ENCODE results near the gene RASSF9. TPM values are rescaled to one million over a fixed set of nuclear protein-coding genes. Genes with fewer than 3 reads are reported as not detected.

RASSF9 gene
- total and polyA plus RNA-seq, 2 experiments from 2014 or later, result 0.31 to 0.35 TPM

DNA sequence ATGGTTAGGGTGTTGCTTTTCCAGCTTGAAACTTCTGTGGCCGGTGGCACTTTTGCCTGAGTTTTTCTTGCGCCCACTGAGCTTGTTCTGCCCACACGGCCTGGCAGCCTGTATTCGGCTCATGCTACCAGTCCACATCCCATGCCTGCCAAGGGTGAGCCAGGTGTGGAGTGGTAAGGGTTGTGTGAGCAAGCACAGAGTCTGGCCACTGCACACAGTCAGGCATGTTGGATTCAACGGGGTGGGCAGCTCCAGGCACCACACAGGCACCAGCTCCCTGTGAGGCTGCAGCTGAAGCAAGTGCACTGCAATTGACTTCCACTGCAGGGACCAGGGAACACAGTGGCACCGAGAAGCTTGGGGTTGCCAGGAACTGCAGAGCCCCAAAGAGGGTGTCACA lies 19.1 kb upstream of the RASSF9 start:
- Histone ChIP-seq H3K27ac (ENCODE audit: low read depth) (no peak overlapping the region), H3K9me2 (ENCODE audit: insufficient read depth) (no peaks in the 10 kb centered on the region), H3F3A (replicated peaks; ENCODE audit: low read depth) (no peaks in the 10 kb centered on the region), H3K79me2 (replicated peaks; ENCODE audit: insufficient read depth) (no peaks in the 10 kb centered on the region), H3K27me3 (ENCODE audit: insufficient read depth) (no peaks in the 10 kb centered on the region), H3K4me1 (ENCODE audit: insufficient read depth) (no peaks in the 10 kb centered on the region), H3K36me3 (ENCODE audit: insufficient read depth) (no peaks in the 10 kb centered on the region), H3K4me3 (no peak overlapping the region), H2AFZ (no peak overlapping the region), H3K4me2 (no peak overlapping the region), H4K20me1 (replicated peaks; ENCODE audit: insufficient read depth) (no peaks in the 10 kb centered on the region)
- Mint-ChIP-seq H3K36me3 (ENCODE audit: low read depth) (peaks cover 8% of the 10 kb centered on the region), H3K9me3 (peaks cover 7% of the 10 kb centered on the region; the same call in 2 of the 3 replicates), H3K4me3 (no peak overlapping the region), H3K27ac (no peak overlapping the region), H3K27me3 (ENCODE audit: insufficient read depth, low read depth, poor library complexity) (no peaks in the 10 kb centered on the region), H3K4me1 (no peaks in the 10 kb centered on the region; the same call in 2 of the 3 replicates)
- no peak for TF ChIP-seq ZNF114 (CRISPR knock-in tag; IDR thresholded peaks at IDR 0.05)
- TF ChIP-seq, protein P1, sequence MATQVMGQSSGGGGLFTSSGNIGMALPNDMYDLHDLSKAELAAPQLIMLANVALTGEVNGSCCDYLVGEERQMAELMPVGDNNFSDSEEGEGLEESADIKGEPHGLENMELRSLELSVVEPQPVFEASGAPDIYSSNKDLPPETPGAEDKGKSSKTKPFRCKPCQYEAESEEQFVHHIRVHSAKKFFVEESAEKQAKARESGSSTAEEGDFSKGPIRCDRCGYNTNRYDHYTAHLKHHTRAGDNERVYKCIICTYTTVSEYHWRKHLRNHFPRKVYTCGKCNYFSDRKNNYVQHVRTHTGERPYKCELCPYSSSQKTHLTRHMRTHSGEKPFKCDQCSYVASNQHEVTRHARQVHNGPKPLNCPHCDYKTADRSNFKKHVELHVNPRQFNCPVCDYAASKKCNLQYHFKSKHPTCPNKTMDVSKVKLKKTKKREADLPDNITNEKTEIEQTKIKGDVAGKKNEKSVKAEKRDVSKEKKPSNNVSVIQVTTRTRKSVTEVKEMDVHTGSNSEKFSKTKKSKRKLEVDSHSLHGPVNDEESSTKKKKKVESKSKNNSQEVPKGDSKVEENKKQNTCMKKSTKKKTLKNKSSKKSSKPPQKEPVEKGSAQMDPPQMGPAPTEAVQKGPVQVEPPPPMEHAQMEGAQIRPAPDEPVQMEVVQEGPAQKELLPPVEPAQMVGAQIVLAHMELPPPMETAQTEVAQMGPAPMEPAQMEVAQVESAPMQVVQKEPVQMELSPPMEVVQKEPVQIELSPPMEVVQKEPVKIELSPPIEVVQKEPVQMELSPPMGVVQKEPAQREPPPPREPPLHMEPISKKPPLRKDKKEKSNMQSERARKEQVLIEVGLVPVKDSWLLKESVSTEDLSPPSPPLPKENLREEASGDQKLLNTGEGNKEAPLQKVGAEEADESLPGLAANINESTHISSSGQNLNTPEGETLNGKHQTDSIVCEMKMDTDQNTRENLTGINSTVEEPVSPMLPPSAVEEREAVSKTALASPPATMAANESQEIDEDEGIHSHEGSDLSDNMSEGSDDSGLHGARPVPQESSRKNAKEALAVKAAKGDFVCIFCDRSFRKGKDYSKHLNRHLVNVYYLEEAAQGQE (IDR thresholded peaks at IDR 0.05; ENCODE audit: unreplicated experiment), result no peak
- TF ChIP-seq CREB1 (CRISPR knock-in tag; IDR thresholded peaks at IDR 0.05; ENCODE audit: low read depth), result no peak
- no peak for ATAC-seq
- DNase-seq (ENCODE audit: low spot score), result no peak

DNA sequence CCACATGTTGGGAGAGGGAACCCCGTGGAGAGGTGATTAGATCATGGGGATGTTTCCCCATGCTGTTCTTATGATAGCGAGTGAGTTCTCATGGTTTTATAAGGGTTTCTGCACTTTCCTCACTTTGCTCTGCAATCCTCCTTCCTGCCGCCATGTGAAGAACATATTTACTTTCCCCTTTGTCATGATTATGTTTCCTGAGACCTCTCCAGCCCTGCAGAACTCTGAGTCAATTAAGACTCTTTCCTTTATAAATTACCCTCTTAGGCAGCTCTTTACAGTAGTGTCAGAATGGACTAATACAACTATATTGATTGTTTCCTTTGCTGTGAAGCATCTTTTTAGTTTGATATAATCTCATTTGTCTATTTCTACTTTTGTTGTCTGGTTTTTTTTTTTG lies 13.1 kb upstream of the RASSF9 start:
- Histone ChIP-seq H3K4me1 (ENCODE audit: insufficient read depth) (peaks cover 34% of the 10 kb centered on the region), H3K79me2 (replicated peaks; ENCODE audit: insufficient read depth) (no peaks in the 10 kb centered on the region), H2AFZ (no peak overlapping the region), H3K36me3 (ENCODE audit: insufficient read depth) (no peaks in the 10 kb centered on the region), H3K27me3 (ENCODE audit: insufficient read depth) (no peaks in the 10 kb centered on the region), H4K20me1 (replicated peaks; ENCODE audit: insufficient read depth) (no peaks in the 10 kb centered on the region), H3K4me3 (no peak overlapping the region), H3F3A (replicated peaks; ENCODE audit: low read depth) (no peaks in the 10 kb centered on the region), H3K27ac (ENCODE audit: low read depth) (no peak overlapping the region), H3K4me2 (peak overlapping the region; percentile 4; the same call in 1 of the 2 replicates), H3K9me2 (ENCODE audit: insufficient read depth) (no peaks in the 10 kb centered on the region)
- Mint-ChIP-seq H3K36me3 (ENCODE audit: low read depth) (0 out of 3 replicates have a peak, but pooled peaks cover 4% of the 10 kb centered on the region), H3K9me3 (no peaks in the 10 kb centered on the region; the same call in 2 of the 3 replicates), H3K27me3 (ENCODE audit: insufficient read depth, low read depth, poor library complexity) (no peaks in the 10 kb centered on the region), H3K27ac (peak overlapping the region; percentile 37; the same call in 1 of the 2 replicates), H3K4me1 (peaks cover 36% of the 10 kb centered on the region), H3K4me3 (no peak overlapping the region)
- DNase-seq (ENCODE audit: low spot score), result peak; percentile 35
- ATAC-seq, result peak; percentile 39; the same call in 1 of the 3 replicates
- TF ChIP-seq JUNB (IDR thresholded peaks at IDR 0.05; ENCODE audit: unreplicated experiment), result no peak
- TF ChIP-seq EZH2 (IDR thresholded peaks at IDR 0.05; ENCODE audit: low read depth, unreplicated experiment), result no peak
- no peak for TF ChIP-seq EZH2phosphoT487 (IDR thresholded peaks at IDR 0.05; ENCODE audit: unreplicated experiment)
- no peak for TF ChIP-seq POLR2AphosphoS5 (IDR thresholded peaks at IDR 0.05; ENCODE audit: low read depth)
- TF ChIP-seq STAT1 (IDR thresholded peaks at IDR 0.05; ENCODE audit: unreplicated experiment), result no peak
- TF ChIP-seq, protein P2, sequence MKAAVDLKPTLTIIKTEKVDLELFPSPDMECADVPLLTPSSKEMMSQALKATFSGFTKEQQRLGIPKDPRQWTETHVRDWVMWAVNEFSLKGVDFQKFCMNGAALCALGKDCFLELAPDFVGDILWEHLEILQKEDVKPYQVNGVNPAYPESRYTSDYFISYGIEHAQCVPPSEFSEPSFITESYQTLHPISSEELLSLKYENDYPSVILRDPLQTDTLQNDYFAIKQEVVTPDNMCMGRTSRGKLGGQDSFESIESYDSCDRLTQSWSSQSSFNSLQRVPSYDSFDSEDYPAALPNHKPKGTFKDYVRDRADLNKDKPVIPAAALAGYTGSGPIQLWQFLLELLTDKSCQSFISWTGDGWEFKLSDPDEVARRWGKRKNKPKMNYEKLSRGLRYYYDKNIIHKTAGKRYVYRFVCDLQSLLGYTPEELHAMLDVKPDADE (IDR thresholded peaks at IDR 0.05), result no peak
- TF ChIP-seq, protein P3, sequence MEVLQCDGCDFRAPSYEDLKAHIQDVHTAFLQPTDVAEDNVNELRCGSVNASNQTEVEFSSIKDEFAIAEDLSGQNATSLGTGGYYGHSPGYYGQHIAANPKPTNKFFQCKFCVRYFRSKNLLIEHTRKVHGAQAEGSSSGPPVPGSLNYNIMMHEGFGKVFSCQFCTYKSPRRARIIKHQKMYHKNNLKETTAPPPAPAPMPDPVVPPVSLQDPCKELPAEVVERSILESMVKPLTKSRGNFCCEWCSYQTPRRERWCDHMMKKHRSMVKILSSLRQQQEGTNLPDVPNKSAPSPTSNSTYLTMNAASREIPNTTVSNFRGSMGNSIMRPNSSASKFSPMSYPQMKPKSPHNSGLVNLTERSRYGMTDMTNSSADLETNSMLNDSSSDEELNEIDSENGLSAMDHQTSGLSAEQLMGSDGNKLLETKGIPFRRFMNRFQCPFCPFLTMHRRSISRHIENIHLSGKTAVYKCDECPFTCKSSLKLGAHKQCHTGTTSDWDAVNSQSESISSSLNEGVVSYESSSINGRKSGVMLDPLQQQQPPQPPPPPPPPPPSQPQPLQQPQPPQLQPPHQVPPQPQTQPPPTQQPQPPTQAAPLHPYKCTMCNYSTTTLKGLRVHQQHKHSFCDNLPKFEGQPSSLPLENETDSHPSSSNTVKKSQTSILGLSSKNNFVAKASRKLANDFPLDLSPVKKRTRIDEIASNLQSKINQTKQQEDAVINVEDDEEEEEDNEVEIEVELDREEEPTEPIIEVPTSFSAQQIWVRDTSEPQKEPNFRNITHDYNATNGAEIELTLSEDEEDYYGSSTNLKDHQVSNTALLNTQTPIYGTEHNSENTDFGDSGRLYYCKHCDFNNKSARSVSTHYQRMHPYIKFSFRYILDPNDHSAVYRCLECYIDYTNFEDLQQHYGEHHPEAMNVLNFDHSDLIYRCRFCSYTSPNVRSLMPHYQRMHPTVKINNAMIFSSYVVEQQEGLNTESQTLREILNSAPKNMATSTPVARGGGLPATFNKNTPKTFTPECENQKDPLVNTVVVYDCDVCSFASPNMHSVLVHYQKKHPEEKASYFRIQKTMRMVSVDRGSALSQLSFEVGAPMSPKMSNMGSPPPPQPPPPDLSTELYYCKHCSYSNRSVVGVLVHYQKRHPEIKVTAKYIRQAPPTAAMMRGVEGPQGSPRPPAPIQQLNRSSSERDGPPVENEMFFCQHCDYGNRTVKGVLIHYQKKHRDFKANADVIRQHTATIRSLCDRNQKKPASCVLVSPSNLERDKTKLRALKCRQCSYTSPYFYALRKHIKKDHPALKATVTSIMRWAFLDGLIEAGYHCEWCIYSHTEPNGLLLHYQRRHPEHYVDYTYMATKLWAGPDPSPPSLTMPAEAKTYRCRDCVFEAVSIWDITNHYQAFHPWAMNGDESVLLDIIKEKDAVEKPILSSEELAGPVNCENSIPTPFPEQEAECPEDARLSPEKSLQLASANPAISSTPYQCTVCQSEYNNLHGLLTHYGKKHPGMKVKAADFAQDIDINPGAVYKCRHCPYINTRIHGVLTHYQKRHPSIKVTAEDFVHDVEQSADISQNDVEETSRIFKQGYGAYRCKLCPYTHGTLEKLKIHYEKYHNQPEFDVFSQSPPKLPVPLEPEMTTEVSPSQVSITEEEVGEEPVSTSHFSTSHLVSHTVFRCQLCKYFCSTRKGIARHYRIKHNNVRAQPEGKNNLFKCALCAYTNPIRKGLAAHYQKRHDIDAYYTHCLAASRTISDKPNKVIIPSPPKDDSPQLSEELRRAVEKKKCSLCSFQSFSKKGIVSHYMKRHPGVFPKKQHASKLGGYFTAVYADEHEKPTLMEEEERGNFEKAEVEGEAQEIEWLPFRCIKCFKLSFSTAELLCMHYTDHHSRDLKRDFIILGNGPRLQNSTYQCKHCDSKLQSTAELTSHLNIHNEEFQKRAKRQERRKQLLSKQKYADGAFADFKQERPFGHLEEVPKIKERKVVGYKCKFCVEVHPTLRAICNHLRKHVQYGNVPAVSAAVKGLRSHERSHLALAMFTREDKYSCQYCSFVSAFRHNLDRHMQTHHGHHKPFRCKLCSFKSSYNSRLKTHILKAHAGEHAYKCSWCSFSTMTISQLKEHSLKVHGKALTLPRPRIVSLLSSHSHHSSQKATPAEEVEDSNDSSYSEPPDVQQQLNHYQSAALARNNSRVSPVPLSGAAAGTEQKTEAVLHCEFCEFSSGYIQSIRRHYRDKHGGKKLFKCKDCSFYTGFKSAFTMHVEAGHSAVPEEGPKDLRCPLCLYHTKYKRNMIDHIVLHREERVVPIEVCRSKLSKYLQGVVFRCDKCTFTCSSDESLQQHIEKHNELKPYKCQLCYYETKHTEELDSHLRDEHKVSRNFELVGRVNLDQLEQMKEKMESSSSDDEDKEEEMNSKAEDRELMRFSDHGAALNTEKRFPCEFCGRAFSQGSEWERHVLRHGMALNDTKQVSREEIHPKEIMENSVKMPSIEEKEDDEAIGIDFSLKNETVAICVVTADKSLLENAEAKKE (CRISPR knock-in tag; IDR thresholded peaks at IDR 0.05), result no peak
- no peak for TF ChIP-seq NANOG (IDR thresholded peaks at IDR 0.05; ENCODE audit: borderline replicate concordance)

All from GM23338 (cell line).